Measurements from ENCODE around the gene ABCA12. TPM values are rescaled to one million over a fixed set of nuclear protein-coding genes. Genes with fewer than 3 reads are reported as not detected.

Gene ABCA12
- total RNA-seq, 1 donor from 2014 or later = 8.9 TPM

- no peaks in the 10 kb centered on the region for H3K27me3 Mint-ChIP-seq
Observed at GRCh38 chr2:215060861-215061536, 77.4 kb downstream of the ABCA12 start.

GRCh38 chr2:215059724-215060123 is 78.7 kb downstream of the ABCA12 start:
- H3K36me3 Mint-ChIP-seq = no peaks in the 10 kb centered on the region
- no peak overlapping the region for H3K27ac Mint-ChIP-seq
- no peak for TF ChIP-seq CTCF (conservative IDR thresholded peaks at IDR 0.05)
- DNase-seq (ENCODE audit: extremely low spot score, unreplicated experiment) = no peak
- H3K4me3 Mint-ChIP-seq = no peak overlapping the region
- H3K9me3 Mint-ChIP-seq = no peaks in the 10 kb centered on the region
- H3K4me1 Mint-ChIP-seq (ENCODE audit: unreplicated experiment) = peaks cover 6% of the 10 kb centered on the region
- no peaks in the 10 kb centered on the region for H3K27me3 Mint-ChIP-seq

More at GRCh38 chr2:215060861-215061536, 77.4 kb downstream of the ABCA12 start:
- no peak for TF ChIP-seq CTCF (conservative IDR thresholded peaks at IDR 0.05)
- Mint-ChIP-seq H3K9me3 (no peaks in the 10 kb centered on the region), H3K36me3 (no peaks in the 10 kb centered on the region), H3K4me1 (ENCODE audit: unreplicated experiment) (peaks cover 6% of the 10 kb centered on the region), H3K4me3 (no peak overlapping the region), H3K27ac (no peak overlapping the region)
- no peak for DNase-seq (ENCODE audit: extremely low spot score, unreplicated experiment)

- peaks cover 2% of the 10 kb centered on the region for H3K4me1 Mint-ChIP-seq (ENCODE audit: unreplicated experiment)
- no peak overlapping the region for H3K27ac Mint-ChIP-seq
- no peaks in the 10 kb centered on the region for H3K27me3 Mint-ChIP-seq
- H3K9me3 Mint-ChIP-seq = no peaks in the 10 kb centered on the region
- DNase-seq (ENCODE audit: extremely low spot score, unreplicated experiment) = no peak
- TF ChIP-seq CTCF (conservative IDR thresholded peaks at IDR 0.05) = no peak
- H3K4me3 Mint-ChIP-seq = no peak overlapping the region
- H3K36me3 Mint-ChIP-seq = no peaks in the 10 kb centered on the region
Observed at GRCh38 chr2:215055891-215056290, 82.5 kb downstream of the ABCA12 start.

GRCh38 chr2:215052810-215053209 is 85.6 kb downstream of the ABCA12 start:
- no peak for TF ChIP-seq CTCF (conservative IDR thresholded peaks at IDR 0.05)
- H3K4me1 Mint-ChIP-seq (ENCODE audit: unreplicated experiment) = no peaks in the 10 kb centered on the region
- H3K27ac Mint-ChIP-seq = no peak overlapping the region
- no peaks in the 10 kb centered on the region for H3K27me3 Mint-ChIP-seq
- H3K9me3 Mint-ChIP-seq = no peaks in the 10 kb centered on the region
- DNase-seq (ENCODE audit: extremely low spot score, unreplicated experiment) = no peak
- H3K36me3 Mint-ChIP-seq = no peaks in the 10 kb centered on the region
- no peak overlapping the region for H3K4me3 Mint-ChIP-seq

GRCh38 chr2:215052404-215052803 is 86.0 kb downstream of the ABCA12 start:
- Mint-ChIP-seq H3K4me3 (no peak overlapping the region), H3K9me3 (no peaks in the 10 kb centered on the region), H3K4me1 (ENCODE audit: unreplicated experiment) (no peaks in the 10 kb centered on the region), H3K27ac (no peak overlapping the region), H3K27me3 (no peaks in the 10 kb centered on the region), H3K36me3 (no peaks in the 10 kb centered on the region)
- TF ChIP-seq CTCF (conservative IDR thresholded peaks at IDR 0.05) = no peak
- no peak for DNase-seq (ENCODE audit: extremely low spot score, unreplicated experiment)
